ENCODE data around the gene METAP1D.

DNA sequence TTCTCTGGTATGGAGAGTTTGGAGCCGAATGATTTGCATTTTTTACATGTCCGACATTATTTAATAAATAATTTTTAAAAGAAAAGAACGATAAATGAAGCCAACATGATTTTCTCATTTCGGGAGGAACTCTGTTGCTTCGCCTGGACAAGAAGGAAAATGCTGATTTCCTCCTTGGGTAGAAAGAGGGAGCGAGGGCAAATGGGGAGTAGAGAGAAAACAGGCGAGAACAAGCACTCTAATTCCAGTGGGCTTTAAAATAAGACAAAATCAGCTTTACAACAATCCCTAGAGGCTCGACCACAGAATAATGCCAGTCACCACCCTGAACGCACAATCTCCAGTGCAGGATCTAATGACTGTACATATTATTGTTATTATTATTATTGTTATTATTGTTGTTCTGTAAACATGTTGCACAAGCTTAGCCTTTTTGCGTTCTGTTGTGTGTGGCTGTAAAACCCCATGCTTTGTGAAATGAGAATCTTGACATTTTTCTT is 89.3 kb downstream of the METAP1D start:
- TF ChIP-seq GATA2 (IDR thresholded peaks at IDR 0.05; ENCODE audit: low read depth, low read length) (no peak), GATA3 (IDR thresholded peaks at IDR 0.05; ENCODE audit: low read depth, low read length) (no peak)

All from SH-SY5Y (cell line).